ENCODE data around the gene SLC9A9. TPM values are rescaled to one million over a fixed set of nuclear protein-coding genes. Genes with fewer than 3 reads are reported as not detected.

The SLC9A9 gene
- total and polyA plus RNA-seq, 9 of the 15 experiments (the other 6 are each of a cell fraction or from before 2014, with no cell fraction given) = 0.03 to 0.13 TPM; not detected in 7

DNA sequence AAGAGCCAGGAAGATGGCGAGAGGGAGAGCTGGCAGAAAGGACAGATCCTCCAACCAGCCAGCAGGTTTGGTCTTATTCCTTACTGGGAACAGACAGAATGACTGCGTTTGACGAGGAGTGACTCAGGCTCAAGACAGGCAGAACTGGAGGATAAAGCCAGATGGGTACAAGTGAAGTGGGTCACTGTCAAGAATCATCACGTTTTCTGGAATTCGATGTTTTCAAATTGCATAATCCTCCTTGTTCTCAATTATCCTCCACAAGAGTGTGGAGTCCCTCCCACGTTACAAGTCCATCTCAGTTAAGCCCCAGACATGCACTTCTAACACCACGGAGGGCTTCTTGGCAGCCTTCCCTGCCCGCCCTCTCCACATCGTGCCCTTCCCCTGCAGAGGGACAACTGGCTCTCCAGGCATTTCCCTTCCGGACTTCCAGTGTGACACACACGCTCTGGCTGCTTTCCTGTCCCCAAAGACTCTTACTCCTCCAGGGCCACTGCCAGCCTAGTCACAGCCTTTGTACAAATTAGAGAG lies 545.6 kb downstream of the SLC9A9 start:
- H3K36me3 ChIP-seq (ENCODE audit: control insufficient read depth, insufficient read depth, low read length) = no peaks in the 10 kb centered on the region
- H3K9ac ChIP-seq (ENCODE audit: insufficient read depth in 1 of 2, low read depth in 2 of 2, low read length in 2 of 2) = peak overlapping the region in 1 of 2 experiments; percentile 38; a peak in 1 of 4 replicates
- H3K4me1 ChIP-seq (replicated peaks in 1 of 2; ENCODE audit: control insufficient read depth in 2 of 2, insufficient read depth in 2 of 2, low read length in 2 of 2) = peaks cover 12 to 41% of the 10 kb centered on the region in 2 experiments; a peak in 4 of 5 replicates
- ChIA-PET POLR2A (interaction anchor here (1.1 kb wide), 1 partner anchor 9 kb away, joined by 3 read pairs; no protein-coding TSS in a partner anchor), CTCF (ENCODE audit: low intra/inter-chr PET ratio) (no interaction called here)
- peak overlapping the region; percentile 80 for H2AFZ ChIP-seq (ENCODE audit: low read depth, low read length)
- intact Hi-C loops (cut with micrococcal nuclease) (no loop called here), in situ Hi-C loops (cut with MboI) (no loop called here)
- no peaks in the 10 kb centered on the region for H3K9me1 ChIP-seq (ENCODE audit: control insufficient read depth, insufficient read depth, low read length)
- no peaks in the 10 kb centered on the region for H4K20me1 ChIP-seq (replicated peaks; ENCODE audit: control insufficient read depth, insufficient read depth, low read length)
- 35% methylated on average over 10 of the region's 11 CpGs for WGBS (ENCODE audit: insufficient coverage, low coverage, missing lambda C conversion rate)
- FAIRE-seq (no peak), DNase-seq (ENCODE audit: extremely low read depth in 1 of 4, low spot score in 3 of 4) (no peak), ATAC-seq (peak; percentile 13; the same call in 1 of the 3 replicates)
- H3K27ac ChIP-seq (ENCODE audit: extremely low read depth, low read depth, low read length) = no peak overlapping the region
- H3K4me2 ChIP-seq (ENCODE audit: insufficient read depth, low read length) = peak overlapping the region; percentile 39
- BruUV-seq (replicated peaks) = no TSS peak
- H3K4me3 ChIP-seq = no peak overlapping the region
- H3K27me3 ChIP-seq (ENCODE audit: control insufficient read depth in 2 of 2, insufficient read depth in 2 of 2, low read length in 2 of 2) = no peaks in the 10 kb centered on the region
- H3K9me3 ChIP-seq (replicated peaks; ENCODE audit: control insufficient read depth, insufficient read depth, low read depth, low read length) = no peaks in the 10 kb centered on the region
- H3K79me2 ChIP-seq (ENCODE audit: control insufficient read depth, insufficient read depth, low read length) = no peaks in the 10 kb centered on the region
- TF ChIP-seq, protein P1, sequence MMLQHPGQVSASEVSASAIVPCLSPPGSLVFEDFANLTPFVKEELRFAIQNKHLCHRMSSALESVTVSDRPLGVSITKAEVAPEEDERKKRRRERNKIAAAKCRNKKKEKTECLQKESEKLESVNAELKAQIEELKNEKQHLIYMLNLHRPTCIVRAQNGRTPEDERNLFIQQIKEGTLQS (IDR thresholded peaks at IDR 0.05) = 0 out of 2 replicates have a peak, but pooled peaks have one; percentile 8
- TF ChIP-seq, protein P1 (CRISPR knock-in tag; conservative IDR thresholded peaks at IDR 0.05) = no peak
- no peak for TF ChIP-seq CHD1 (IDR thresholded peaks at IDR 0.05; ENCODE audit: low read length)
- no peak for TF ChIP-seq GATAD2A (IDR thresholded peaks at IDR 0.05)
- 0 out of 2 replicates have a peak, but pooled peaks have one; percentile 11 for TF ChIP-seq GABPA (tag; conservative IDR thresholded peaks at IDR 0.05; ENCODE audit: low read depth)
- TF ChIP-seq ZNF24 (IDR thresholded peaks at IDR 0.05) = 0 out of 2 replicates have a peak, but pooled peaks have one; percentile 25
- TF ChIP-seq, protein P2, sequence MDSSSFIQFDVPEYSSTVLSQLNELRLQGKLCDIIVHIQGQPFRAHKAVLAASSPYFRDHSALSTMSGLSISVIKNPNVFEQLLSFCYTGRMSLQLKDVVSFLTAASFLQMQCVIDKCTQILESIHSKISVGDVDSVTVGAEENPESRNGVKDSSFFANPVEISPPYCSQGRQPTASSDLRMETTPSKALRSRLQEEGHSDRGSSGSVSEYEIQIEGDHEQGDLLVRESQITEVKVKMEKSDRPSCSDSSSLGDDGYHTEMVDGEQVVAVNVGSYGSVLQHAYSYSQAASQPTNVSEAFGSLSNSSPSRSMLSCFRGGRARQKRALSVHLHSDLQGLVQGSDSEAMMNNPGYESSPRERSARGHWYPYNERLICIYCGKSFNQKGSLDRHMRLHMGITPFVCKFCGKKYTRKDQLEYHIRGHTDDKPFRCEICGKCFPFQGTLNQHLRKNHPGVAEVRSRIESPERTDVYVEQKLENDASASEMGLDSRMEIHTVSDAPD (CRISPR knock-in tag; IDR thresholded peaks at IDR 0.05) = no peak
- no peak for TF ChIP-seq RBBP5 (IDR thresholded peaks at IDR 0.05; ENCODE audit: borderline replicate concordance, insufficient read depth, low read length, poor library complexity, severe bottlenecking)
- TF ChIP-seq CEBPG (CRISPR knock-in tag; IDR thresholded peaks at IDR 0.05) = 0 out of 2 replicates have a peak, but pooled peaks have one; percentile 12
- 0 out of 4 replicates have a peak, but pooled peaks of 1 of the 2 experiments have one; percentile 12 for TF ChIP-seq CEBPG (tag; conservative IDR thresholded peaks at IDR 0.05 in 1 of 2, IDR thresholded peaks at IDR 0.05 in 1 of 2)
- TF ChIP-seq ZNF561 (CRISPR knock-in tag; conservative IDR thresholded peaks at IDR 0.05) = no peak
- TF ChIP-seq SMAD1 (IDR thresholded peaks at IDR 0.05; ENCODE audit: low read depth, low read length, partially characterized antibody) = no peak
- no peak for TF ChIP-seq MAFK (IDR thresholded peaks at IDR 0.05; ENCODE audit: low read length)
- TF ChIP-seq FUS (optimal IDR thresholded peaks at IDR 0.05; ENCODE audit: low read depth, low read length) = no peak
- TF ChIP-seq PCBP1 (IDR thresholded peaks at IDR 0.05; ENCODE audit: low read depth, low read length, poor library complexity, severe bottlenecking) = no peak
- no peak for TF ChIP-seq ZNF143 (CRISPR knock-in tag; IDR thresholded peaks at IDR 0.05)
- TF ChIP-seq NFE2 (IDR thresholded peaks at IDR 0.05; ENCODE audit: low read depth) = 0 out of 2 replicates have a peak, but pooled peaks have one; percentile 8
- TF ChIP-seq, protein P3, sequence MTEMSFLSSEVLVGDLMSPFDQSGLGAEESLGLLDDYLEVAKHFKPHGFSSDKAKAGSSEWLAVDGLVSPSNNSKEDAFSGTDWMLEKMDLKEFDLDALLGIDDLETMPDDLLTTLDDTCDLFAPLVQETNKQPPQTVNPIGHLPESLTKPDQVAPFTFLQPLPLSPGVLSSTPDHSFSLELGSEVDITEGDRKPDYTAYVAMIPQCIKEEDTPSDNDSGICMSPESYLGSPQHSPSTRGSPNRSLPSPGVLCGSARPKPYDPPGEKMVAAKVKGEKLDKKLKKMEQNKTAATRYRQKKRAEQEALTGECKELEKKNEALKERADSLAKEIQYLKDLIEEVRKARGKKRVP (CRISPR knock-in tag; IDR thresholded peaks at IDR 0.05) = no peak
- no peak for TF ChIP-seq SRSF3 (IDR thresholded peaks at IDR 0.05; ENCODE audit: insufficient read depth, low read length)
- 0 out of 2 replicates have a peak, but pooled peaks have one; percentile 7 for TF ChIP-seq NFIC (IDR thresholded peaks at IDR 0.05)
- no peak for TF ChIP-seq ESRRB (CRISPR knock-in tag; IDR thresholded peaks at IDR 0.05; ENCODE audit: borderline replicate concordance)
